Measurements from ENCODE around the gene ABHD17B. TPM values are rescaled to one million over a fixed set of nuclear protein-coding genes. Genes with fewer than 3 reads are reported as not detected.

Gene ABHD17B
- total RNA-seq, 1 experiment from 2014 or later, result 11.6 TPM

DNA sequence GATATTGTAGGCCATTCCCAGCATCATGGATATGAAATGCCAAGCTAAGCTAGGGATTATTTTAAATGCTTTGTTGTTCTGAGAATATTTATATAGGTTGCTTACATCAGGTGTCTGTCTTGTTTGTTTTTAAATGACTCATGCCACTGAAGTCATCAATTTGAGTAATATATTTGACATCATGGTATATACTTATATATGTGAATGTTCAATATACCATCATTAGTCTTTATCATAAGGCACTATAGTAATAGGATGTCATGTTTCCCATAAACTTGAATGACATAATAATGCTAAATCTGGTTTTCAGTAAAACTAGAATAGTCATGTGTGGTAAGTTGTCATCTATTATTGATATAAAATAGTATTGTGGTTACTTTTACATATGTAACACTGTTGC lies 13.6 kb upstream of the ABHD17B start:
- intact Hi-C loops (cut with micrococcal nuclease), result no loop called here
- no peak for ATAC-seq
- H3K9ac ChIP-seq (ENCODE audit: low read length), result no peak overlapping the region
- H3F3A ChIP-seq (ENCODE audit: low read length, unreplicated experiment), result peaks cover 3% of the 10 kb centered on the region
- H3K27ac ChIP-seq (ENCODE audit: low read length), result no peak overlapping the region
- no peak overlapping the region for H3K4me3 ChIP-seq (ENCODE audit: low read length)
- no peaks in the 10 kb centered on the region for H3K9me2 ChIP-seq (replicated peaks; ENCODE audit: low read length)
- peaks cover 35% of the 10 kb centered on the region for H3K4me1 ChIP-seq (ENCODE audit: insufficient read depth, low read length)
- ChIA-PET CTCF (interaction anchor here (0.6 kb wide), 1 partner anchor 50 kb away, joined by 4 read pairs; no protein-coding TSS in a partner anchor), POLR2A (ENCODE audit: unreplicated experiment) (no interaction called here)
- BruUV-seq (replicated peaks), result no TSS peak
- H4K20me1 ChIP-seq (ENCODE audit: low read length), result no peaks in the 10 kb centered on the region
- H3K27me3 ChIP-seq (ENCODE audit: low read length), result no peaks in the 10 kb centered on the region
- peaks cover 33% of the 10 kb centered on the region; the same call in 1 of the 2 replicates for H3K79me2 ChIP-seq (ENCODE audit: low read length)
- H3K36me3 ChIP-seq (ENCODE audit: low read depth, low read length), result peaks cover 2% of the 10 kb centered on the region; the same call in 1 of the 2 replicates
- peak; percentile 28 for DNase-seq
- no peak for TF ChIP-seq EZH2 (IDR thresholded peaks at IDR 0.05; ENCODE audit: low read length, unreplicated experiment)
- no peak for TF ChIP-seq CTCF (conservative IDR thresholded peaks at IDR 0.05; ENCODE audit: low read depth, low read length)
- no peak for TF ChIP-seq EZH2phosphoT487 (IDR thresholded peaks at IDR 0.05; ENCODE audit: borderline replicate concordance, low read length)
- H2AFZ ChIP-seq (ENCODE audit: low read length), result no peak overlapping the region
- no peak overlapping the region for H3K4me2 ChIP-seq (ENCODE audit: low read length)
- H3K9me3 ChIP-seq (ENCODE audit: low read length), result no peaks in the 10 kb centered on the region

GRCh38 chr9:71921190-71921814 lies 10.3 kb upstream of the ABHD17B start:
- Histone ChIP-seq H3K27me3 (ENCODE audit: low read length) (no peaks in the 10 kb centered on the region), H3K4me2 (ENCODE audit: low read length) (0 out of 2 replicates have a peak overlapping the region, but pooled peaks have one; percentile 13), H3K9me2 (replicated peaks; ENCODE audit: low read length) (no peaks in the 10 kb centered on the region), H4K20me1 (ENCODE audit: low read length) (no peaks in the 10 kb centered on the region), H3F3A (ENCODE audit: low read length, unreplicated experiment) (no peaks in the 10 kb centered on the region), H3K79me2 (ENCODE audit: low read length) (peaks cover 57% of the 10 kb centered on the region), H3K9me3 (ENCODE audit: low read length) (no peaks in the 10 kb centered on the region), H3K4me1 (ENCODE audit: insufficient read depth, low read length) (peaks cover 13% of the 10 kb centered on the region), H2AFZ (ENCODE audit: low read length) (no peak overlapping the region), H3K36me3 (ENCODE audit: low read depth, low read length) (peaks cover 2% of the 10 kb centered on the region; the same call in 1 of the 2 replicates), H3K27ac (ENCODE audit: low read length) (no peak overlapping the region), H3K4me3 (ENCODE audit: low read length) (no peak overlapping the region), H3K9ac (ENCODE audit: low read length) (no peak overlapping the region)
- peak; percentile 46 for DNase-seq
- TF ChIP-seq EZH2 (IDR thresholded peaks at IDR 0.05; ENCODE audit: low read length, unreplicated experiment) (no peak), EZH2phosphoT487 (IDR thresholded peaks at IDR 0.05; ENCODE audit: borderline replicate concordance, low read length) (no peak), CTCF (conservative IDR thresholded peaks at IDR 0.05; ENCODE audit: low read depth, low read length) (no peak)
- intact Hi-C loops (cut with micrococcal nuclease), result no loop called here
- ChIA-PET CTCF (no interaction called here), POLR2A (ENCODE audit: unreplicated experiment) (interaction anchor here (0.7 kb wide), 1 partner anchor 637 kb away, joined by 5 read pairs; no protein-coding TSS in a partner anchor)
- BruUV-seq (replicated peaks), result no TSS peak
- peak; percentile 80 for ATAC-seq
